Colonic mucosa (tissue), 4 donors: ENCODE results near the gene PGA4. TPM values are rescaled to one million over a fixed set of nuclear protein-coding genes. Genes with fewer than 3 reads are reported as not detected.
"Not testable (repeated sequence)": the region's sequence is repeated elsewhere in the genome, so short reads cannot be mapped to it uniquely, and the experiment has no call there.

ENCODE experiments used
- DNase-seq: peaks from one replicate; pipeline ENCODE4 v3.0.0-alpha.2; 2020
- H3K27ac ChIP-seq: fragments of 200-600 bp; one replicate; pipeline ENCODE4 v1.8.0; 2021
- H3K27me3 ChIP-seq: fragments of 200-600 bp; one replicate; pipeline ENCODE4 v1.8.0; 2021
- H3K36me3 ChIP-seq: fragments of 200-600 bp; one replicate; pipeline ENCODE4 v1.8.0; 2021
- H3K4me1 ChIP-seq: fragments of 200-600 bp; one replicate; pipeline ENCODE4 v1.8.0; 2021; ENCODE audit warnings: mild to moderate bottlenecking
- H3K4me3 ChIP-seq: fragments of 200-600 bp; one replicate; pipeline ENCODE4 v1.8.0; 2021
- H3K9ac ChIP-seq, 2 donors: one replicate each; pipeline ENCODE4 v1.7.0; 2013; ENCODE audit warnings: control low read depth in 2 of 2, low read depth in 2 of 2, low read length in 2 of 2
- H3K9me3 ChIP-seq: fragments of 200-600 bp; one replicate; pipeline ENCODE4 v1.8.0; 2021
- intact Hi-C: fragments of 100-400 bp; cut with DNase I; formaldehyde crosslinking; loops from one replicate; pipeline ENCODE4 v1.14.1; 2022
- total RNA-seq, 2 donors: library from RNA; stranded (reverse); fragmentation: NEBNext Ultra II Directional in 1 of 2; extraction: Animal tissue kit (Norgen Biotek cat#: 25700) in 1 of 2; gene quantifications; one replicate each; pipeline ENCODE4 v1.2.1, GENCODE V29; 2021
- donor health status: healthy.
- donor health status: DM: no; HTN: no; CAD: no.
- donor health status: DM: no; HTN: no; CAD: no.

PGA4 gene
- total RNA-seq, 2 donors from 2014 or later: not detected

DNA sequence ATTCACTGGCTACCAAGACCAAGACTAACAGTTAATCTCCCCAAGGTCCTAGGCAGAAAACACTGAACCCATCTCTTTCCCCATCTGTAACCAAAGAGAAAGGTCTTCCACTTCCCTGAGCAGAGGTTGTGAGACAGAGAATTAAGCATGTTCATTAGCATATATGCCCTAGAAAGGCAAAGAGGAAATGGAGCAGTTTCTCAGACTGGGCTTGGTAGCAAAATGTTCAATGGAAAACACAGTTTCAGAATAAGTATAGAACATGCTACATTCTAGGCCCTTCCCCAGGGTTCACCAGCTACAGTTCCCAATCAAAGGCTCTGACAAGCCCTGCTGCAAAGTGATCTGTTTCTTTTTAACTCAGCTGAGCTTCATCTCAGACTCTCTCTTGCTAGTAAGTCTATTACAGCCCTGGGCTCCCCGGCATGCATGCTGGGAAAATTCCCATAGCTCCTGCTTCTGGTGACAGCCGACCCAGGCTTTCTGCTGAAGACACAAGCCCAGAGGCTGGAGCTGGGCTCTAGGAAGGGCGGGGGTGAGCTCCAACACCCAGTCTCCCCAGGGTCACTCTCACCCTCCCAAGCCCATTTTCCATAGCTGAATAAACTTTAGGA is 8.3 kb upstream of the PGA4 start:
- H3K9ac ChIP-seq, DNase-seq, intact Hi-C loops, H3K9me3 ChIP-seq, H3K4me1 ChIP-seq, H3K27ac ChIP-seq, H3K36me3 ChIP-seq, H3K27me3 ChIP-seq, H3K4me3 ChIP-seq: not testable (repeated sequence)

DNA sequence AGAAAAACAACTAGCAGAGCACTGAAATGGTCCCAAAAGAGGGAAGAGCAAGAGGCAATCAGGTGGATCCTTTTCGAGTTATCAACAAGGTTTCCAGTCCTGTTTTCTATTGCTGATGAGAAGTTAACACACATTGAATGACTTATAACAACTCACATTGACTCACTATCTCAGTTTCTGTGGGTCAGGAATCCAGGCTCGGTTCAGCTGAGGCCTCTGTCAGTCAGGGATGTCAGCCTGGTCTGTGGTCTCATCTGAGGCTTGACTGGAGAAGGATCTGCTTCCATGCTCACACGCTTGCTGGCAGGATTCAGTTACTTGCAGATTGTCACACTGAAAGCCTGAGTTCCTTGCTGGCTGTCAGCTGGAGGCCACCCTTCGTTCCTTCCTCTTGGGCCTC is 3.8 kb upstream of the PGA4 start:
- H3K36me3 ChIP-seq, intact Hi-C loops, H3K27ac ChIP-seq, H3K4me1 ChIP-seq, H3K27me3 ChIP-seq, H3K9ac ChIP-seq, DNase-seq, H3K4me3 ChIP-seq, H3K9me3 ChIP-seq: not testable (repeated sequence)

DNA sequence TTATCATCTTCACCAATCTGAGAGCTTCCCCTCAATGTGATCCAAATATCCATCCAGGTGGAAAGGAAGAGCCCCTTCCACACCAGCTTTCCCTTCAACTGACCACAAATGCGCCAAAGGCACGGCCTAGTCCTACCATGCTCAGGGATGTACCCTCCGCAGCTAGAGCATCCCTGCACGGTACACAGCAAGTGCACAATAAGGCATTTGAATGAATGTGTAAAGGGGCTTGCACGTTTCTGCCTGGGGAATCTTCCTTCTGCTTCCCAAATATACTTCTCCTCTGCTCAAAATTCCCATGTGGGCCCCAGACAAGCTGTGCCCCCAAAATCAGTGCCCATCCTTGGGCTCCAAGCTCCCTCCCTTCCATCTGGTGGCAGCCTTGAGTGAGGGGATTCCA is 3.1 kb upstream of the PGA4 start:
- H3K4me3 ChIP-seq, H3K9me3 ChIP-seq, H3K36me3 ChIP-seq, intact Hi-C loops, H3K27ac ChIP-seq, DNase-seq, H3K9ac ChIP-seq, H3K27me3 ChIP-seq, H3K4me1 ChIP-seq: not testable (repeated sequence)

DNA sequence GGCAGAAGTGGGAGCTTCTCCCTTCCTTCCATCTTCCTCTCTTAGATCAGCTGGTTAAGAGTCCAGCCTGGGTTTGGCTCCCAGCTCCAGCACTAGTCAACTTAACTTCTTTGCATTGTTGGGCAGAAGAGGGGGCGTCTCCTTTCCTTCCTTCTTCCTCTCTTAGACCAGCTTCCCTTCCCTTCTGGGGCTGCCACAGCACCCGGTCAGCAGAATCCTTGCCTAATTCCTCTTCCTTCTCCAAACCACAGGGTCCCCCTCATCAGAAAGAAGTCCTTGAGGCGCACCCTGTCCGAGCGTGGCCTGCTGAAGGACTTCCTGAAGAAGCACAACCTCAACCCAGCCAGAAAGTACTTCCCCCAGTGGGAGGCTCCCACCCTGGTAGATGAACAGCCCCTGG is 545 bp downstream of the PGA4 start:
- H3K27me3 ChIP-seq, H3K9me3 ChIP-seq, H3K4me3 ChIP-seq, H3K9ac ChIP-seq, intact Hi-C loops, H3K4me1 ChIP-seq, H3K36me3 ChIP-seq, H3K27ac ChIP-seq, DNase-seq: not testable (repeated sequence)

DNA sequence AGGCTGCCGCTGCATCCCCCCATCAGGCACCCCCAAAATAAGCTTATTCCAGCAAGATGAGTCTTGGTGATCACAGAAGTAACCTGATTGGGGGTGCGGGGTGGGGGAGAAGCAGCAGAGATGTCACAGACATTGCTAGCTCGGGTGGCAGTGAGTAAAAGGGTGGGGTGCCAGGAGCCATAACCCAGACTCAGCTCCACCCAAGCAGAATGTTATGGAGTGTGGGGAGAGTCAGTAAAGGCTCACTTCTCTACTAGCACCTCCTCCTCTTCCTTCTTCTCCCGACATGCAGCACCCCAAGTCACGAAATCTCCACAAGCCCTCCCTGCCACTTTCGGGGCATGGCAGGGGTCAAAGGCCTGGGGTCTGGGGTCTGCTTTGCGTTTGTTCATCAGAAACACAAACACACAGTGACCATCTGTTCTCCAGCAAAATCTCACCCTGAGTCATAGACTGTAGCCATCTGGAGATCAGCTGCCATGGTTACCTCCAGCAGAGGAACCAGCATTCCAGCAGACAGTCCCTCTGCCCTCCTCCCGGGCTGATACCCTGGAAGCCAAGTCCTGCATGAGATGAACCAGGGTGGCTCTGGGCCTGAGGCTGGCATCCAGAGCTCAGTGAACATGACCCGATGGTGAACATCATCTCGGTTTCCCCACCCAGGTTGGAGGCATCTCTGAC is 4.5 kb downstream of the PGA4 start:
- H3K36me3 ChIP-seq, H3K4me3 ChIP-seq, H3K9me3 ChIP-seq, DNase-seq, H3K4me1 ChIP-seq, intact Hi-C loops, H3K27me3 ChIP-seq, H3K27ac ChIP-seq, H3K9ac ChIP-seq: not testable (repeated sequence)

DNA sequence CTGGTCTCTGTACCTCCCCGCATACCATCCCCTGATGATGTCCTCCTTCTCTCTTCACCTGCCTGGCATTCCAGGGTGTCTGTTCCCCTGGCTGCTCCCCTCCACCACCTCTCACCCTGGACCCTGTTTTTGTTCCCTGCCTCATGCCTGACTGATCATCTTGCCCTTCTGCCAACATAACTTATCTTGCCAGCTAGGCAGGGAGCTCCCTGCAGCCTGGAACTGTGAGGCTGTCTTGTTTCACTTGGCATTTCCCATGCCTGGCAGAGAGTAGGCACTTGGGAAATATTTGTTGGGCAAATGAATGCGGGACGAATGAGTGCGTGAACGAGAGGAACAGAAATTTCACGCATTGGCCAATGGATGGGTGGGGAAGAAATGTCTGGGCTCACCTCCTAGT is 7.3 kb downstream of the PGA4 start:
- H3K9me3 ChIP-seq, H3K4me1 ChIP-seq, H3K27me3 ChIP-seq, intact Hi-C loops, H3K36me3 ChIP-seq, H3K4me3 ChIP-seq, H3K27ac ChIP-seq, H3K9ac ChIP-seq, DNase-seq: not testable (repeated sequence)

DNA sequence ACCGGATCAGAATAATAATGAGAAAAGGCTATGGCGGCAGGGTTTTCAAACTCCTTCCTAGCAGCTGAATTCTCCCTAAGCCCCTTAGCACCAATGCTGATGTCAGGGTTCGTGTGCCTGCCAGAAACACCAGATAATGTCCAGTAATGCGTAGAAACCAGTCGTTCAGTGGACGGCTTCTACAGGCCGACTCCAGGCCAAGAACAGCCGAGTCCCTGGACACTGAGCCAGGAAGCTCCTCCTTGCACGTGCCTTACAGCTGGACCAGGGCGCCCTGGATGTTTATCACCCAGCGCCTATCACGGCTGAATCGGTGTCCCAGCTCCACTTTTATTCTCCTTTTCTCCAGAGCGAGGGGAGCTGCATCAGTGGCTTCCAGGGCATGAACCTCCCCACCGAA is 8.9 kb downstream of the PGA4 start:
- H3K27me3 ChIP-seq, H3K36me3 ChIP-seq, H3K27ac ChIP-seq, DNase-seq, intact Hi-C loops, H3K4me3 ChIP-seq, H3K4me1 ChIP-seq, H3K9me3 ChIP-seq, H3K9ac ChIP-seq: not testable (repeated sequence)

DNA sequence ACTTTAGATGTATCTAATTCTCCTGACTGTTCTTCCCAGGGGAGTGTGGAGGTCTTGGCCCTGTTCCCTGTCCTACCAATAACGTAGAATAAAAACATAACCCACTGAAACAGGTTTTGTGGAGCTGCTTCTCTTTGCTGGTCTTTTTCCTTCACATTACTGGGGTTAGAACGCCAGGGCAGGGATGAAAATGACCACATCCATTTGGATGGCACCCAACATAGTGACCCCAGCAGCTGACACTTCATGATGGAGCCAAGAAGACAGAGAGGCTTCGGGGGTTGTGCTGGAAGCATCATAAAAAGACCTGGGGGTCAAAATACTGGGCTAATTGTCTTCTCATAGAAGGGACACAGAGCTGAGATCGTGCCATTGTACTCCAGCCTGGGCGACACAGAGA is 9.4 kb downstream of the PGA4 start:
- H3K27ac ChIP-seq, H3K9me3 ChIP-seq, intact Hi-C loops, H3K4me1 ChIP-seq, H3K9ac ChIP-seq, H3K4me3 ChIP-seq, H3K36me3 ChIP-seq, DNase-seq, H3K27me3 ChIP-seq: not testable (repeated sequence)

DNA sequence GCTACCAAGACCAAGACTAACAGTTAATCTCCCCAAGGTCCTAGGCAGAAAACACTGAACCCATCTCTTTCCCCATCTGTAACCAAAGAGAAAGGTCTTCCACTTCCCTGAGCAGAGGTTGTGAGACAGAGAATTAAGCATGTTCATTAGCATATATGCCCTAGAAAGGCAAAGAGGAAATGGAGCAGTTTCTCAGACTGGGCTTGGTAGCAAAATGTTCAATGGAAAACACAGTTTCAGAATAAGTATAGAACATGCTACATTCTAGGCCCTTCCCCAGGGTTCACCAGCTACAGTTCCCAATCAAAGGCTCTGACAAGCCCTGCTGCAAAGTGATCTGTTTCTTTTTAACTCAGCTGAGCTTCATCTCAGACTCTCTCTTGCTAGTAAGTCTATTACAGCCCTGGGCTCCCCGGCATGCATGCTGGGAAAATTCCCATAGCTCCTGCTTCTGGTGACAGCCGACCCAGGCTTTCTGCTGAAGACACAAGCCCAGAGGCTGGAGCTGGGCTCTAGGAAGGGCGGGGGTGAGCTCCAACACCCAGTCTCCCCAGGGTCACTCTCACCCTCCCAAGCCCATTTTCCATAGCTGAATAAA is 10.5 kb downstream of the PGA4 start:
- intact Hi-C loops, H3K36me3 ChIP-seq, H3K27me3 ChIP-seq, DNase-seq, H3K27ac ChIP-seq, H3K4me3 ChIP-seq, H3K9ac ChIP-seq, H3K4me1 ChIP-seq, H3K9me3 ChIP-seq: not testable (repeated sequence)

DNA sequence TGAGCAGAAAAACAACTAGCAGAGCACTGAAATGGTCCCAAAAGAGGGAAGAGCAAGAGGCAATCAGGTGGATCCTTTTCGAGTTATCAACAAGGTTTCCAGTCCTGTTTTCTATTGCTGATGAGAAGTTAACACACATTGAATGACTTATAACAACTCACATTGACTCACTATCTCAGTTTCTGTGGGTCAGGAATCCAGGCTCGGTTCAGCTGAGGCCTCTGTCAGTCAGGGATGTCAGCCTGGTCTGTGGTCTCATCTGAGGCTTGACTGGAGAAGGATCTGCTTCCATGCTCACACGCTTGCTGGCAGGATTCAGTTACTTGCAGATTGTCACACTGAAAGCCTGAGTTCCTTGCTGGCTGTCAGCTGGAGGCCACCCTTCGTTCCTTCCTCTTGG is 15.0 kb downstream of the PGA4 start:
- H3K4me3 ChIP-seq, H3K4me1 ChIP-seq, H3K27me3 ChIP-seq, H3K36me3 ChIP-seq, DNase-seq, H3K9ac ChIP-seq, intact Hi-C loops, H3K27ac ChIP-seq, H3K9me3 ChIP-seq: not testable (repeated sequence)

DNA sequence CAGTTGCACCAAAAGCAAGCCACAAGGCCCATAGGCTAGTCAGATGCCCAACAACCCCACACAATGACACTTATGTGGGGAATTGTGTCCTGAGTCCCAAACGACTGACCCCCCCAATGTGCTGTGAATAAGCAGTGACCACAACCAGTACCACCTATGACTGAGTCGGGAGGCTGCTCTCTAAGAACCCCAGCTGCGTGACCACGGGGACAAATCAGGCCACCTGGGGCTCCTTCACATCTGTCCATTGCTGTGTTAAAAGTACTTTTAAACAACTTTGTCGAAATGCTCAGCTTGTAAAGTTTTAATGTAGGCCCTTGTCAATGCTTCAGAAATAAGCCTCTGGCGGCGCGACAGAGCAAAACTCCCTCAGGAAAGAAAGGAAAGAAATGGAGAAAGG is 18.1 kb downstream of the PGA4 start:
- H3K27ac ChIP-seq, H3K27me3 ChIP-seq, H3K9me3 ChIP-seq, H3K36me3 ChIP-seq, H3K9ac ChIP-seq, DNase-seq, H3K4me1 ChIP-seq, intact Hi-C loops, H3K4me3 ChIP-seq: not testable (repeated sequence)

DNA sequence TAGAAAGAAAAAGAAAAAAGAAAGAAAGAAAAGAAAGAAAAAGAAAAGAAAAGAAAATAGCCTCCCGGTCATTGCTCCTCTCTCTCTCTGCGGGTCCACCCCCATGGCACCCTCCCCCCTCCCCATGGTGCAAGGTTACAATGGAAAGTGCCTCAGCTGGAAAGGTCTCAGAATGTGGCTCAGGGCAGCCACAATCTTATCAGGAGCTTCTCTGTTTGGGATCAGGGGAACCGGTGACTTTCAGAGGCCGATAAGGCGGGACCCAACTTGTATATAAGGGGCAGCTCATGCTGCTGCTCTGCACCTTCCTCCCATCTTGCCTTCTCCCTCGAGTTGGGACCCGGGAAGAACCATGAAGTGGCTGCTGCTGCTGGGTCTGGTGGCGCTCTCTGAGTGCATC is 18.7 kb downstream of the PGA4 start, which contains the start of gene PGA5:
TSS of gene PGA5 (plus strand) at position 301 of the 400 bp plus-strand sequence. CDS start at position 353, 52 bp downstream.
- H3K9me3 ChIP-seq, H3K4me1 ChIP-seq, H3K27ac ChIP-seq, H3K9ac ChIP-seq, DNase-seq, H3K4me3 ChIP-seq, intact Hi-C loops, H3K27me3 ChIP-seq, H3K36me3 ChIP-seq: not testable (repeated sequence)

DNA sequence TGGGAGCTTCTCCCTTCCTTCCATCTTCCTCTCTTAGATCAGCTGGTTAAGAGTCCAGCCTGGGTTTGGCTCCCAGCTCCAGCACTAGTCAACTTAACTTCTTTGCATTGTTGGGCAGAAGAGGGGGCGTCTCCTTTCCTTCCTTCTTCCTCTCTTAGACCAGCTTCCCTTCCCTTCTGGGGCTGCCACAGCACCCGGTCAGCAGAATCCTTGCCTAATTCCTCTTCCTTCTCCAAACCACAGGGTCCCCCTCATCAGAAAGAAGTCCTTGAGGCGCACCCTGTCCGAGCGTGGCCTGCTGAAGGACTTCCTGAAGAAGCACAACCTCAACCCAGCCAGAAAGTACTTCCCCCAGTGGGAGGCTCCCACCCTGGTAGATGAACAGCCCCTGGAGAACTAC is 19.4 kb downstream of the PGA4 start:
- H3K4me3 ChIP-seq, H3K27ac ChIP-seq, intact Hi-C loops, H3K4me1 ChIP-seq, H3K9ac ChIP-seq, H3K27me3 ChIP-seq, DNase-seq, H3K9me3 ChIP-seq, H3K36me3 ChIP-seq: not testable (repeated sequence)
